Pons (tissue), 1 donor: ENCODE data around the gene ACTR8.
A peak's percentile ranks its signal among the peaks of the same experiment; 100 is the strongest.
"Not testable (repeated sequence)": the region's sequence is repeated elsewhere in the genome, so short reads cannot be mapped to it uniquely, and the experiment has no call there.

ENCODE experiments used
- DNase-seq: peaks from one replicate; pipeline ENCODE4 v3.0.0-alpha.2; 2016; ENCODE audit warnings: low spot score

The ACTR8 gene, protein sequence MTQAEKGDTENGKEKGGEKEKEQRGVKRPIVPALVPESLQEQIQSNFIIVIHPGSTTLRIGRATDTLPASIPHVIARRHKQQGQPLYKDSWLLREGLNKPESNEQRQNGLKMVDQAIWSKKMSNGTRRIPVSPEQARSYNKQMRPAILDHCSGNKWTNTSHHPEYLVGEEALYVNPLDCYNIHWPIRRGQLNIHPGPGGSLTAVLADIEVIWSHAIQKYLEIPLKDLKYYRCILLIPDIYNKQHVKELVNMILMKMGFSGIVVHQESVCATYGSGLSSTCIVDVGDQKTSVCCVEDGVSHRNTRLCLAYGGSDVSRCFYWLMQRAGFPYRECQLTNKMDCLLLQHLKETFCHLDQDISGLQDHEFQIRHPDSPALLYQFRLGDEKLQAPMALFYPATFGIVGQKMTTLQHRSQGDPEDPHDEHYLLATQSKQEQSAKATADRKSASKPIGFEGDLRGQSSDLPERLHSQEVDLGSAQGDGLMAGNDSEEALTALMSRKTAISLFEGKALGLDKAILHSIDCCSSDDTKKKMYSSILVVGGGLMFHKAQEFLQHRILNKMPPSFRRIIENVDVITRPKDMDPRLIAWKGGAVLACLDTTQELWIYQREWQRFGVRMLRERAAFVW

GRCh38 chr3:53881691-53882593, at the start of gene ACTR8:
TSS of gene ACTR8 (minus strand) at chr3:53882152. CDS start at chr3:53882101, 51 bp downstream.
- peak; percentile 75 for DNase-seq

DNA sequence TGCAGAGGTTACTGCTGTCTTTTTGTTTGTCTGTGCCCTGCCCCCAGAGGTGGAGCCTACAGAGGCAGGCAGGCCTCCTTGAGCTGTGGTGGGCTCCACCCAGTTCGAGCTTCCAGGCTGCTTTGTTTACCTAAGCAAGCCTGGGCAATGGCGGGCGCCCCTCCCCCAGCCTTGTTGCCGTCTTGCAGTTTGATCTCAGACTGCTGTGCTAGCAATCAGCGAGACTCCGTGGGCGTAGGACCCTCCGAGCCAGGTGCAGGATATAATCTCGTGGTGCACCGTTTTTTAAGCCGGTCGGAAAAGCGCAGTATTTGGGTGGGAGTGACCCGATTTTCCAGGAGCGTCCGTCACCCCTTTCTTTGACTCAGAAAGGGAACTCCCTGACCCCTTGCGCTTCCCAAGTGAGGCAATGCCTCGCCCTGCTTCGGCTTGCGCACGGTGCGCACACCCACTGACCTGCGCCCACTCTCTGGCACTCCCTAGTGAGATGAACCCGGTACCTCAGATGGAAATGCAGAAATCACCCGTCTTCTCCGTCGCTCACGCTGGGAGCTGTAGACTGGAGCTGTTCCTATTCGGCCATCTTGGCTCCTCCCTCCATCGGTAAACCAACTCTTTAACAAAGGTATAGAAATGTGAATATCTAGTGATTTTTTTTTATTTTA, 45.4 kb upstream of the ACTR8 start:
- not testable (repeated sequence) for DNase-seq

DNA sequence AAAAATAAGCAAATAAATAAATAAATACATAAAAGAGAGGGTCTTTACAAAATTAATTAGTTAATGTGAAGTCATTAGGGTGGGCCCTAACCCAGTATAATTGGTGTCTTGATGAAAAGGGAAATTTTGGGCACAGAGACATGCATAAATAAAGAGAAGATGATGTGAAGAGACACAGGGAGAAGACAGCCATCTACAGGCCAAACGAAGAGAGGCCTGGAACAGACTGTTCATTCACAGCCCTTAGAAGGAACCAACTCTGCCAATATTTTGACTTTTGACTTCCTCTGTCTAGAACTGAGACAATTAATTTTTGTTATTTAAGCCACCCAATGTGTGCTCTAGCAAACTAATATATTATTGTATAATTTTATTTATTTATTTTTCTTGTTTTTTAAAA, 39.3 kb upstream of the ACTR8 start:
- no peak for DNase-seq

- no peak for DNase-seq
These were observed 37.8 kb upstream of the ACTR8 start for GRCh38 chr3:53919741-53920140.

GRCh38 chr3:53913401-53913800, 31.4 kb upstream of the ACTR8 start:
- DNase-seq, result no peak

GRCh38 chr3:53902711-53903110, 20.8 kb upstream of the ACTR8 start:
- no peak for DNase-seq

- DNase-seq, result no peak
These were observed 20.1 kb upstream of the ACTR8 start for GRCh38 chr3:53902067-53902466.

DNA sequence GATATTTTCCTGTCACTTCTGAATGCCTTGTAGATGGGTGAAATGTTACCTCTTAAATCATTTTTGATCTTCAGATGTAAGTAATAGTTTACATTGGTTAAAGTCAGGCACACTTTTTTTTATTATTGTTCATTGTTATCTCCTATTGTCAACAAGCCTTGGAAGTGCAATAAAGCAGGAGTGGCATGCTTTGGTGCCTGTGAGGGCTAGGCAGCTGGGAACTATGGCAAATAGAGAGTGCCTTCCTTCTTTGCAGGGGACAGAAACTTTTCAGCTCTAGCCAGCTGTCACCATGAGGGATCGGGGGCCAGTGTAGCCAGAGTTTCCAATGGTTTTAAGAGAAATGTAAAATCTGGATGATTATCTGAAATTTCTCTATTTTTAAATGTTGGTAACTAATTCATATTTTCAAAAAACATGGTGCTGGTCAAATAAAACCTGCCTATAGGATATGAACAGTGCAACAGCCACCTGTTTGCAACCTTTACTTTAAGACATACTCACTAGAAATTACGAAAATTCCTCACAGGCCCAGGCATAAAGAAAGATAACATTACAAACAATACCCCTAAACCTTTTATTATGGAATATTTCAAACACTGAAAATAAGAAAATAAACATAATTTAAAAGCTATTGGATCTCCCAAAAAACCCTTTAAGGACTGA, 18.8 kb upstream of the ACTR8 start:
- DNase-seq, result no peak

DNA sequence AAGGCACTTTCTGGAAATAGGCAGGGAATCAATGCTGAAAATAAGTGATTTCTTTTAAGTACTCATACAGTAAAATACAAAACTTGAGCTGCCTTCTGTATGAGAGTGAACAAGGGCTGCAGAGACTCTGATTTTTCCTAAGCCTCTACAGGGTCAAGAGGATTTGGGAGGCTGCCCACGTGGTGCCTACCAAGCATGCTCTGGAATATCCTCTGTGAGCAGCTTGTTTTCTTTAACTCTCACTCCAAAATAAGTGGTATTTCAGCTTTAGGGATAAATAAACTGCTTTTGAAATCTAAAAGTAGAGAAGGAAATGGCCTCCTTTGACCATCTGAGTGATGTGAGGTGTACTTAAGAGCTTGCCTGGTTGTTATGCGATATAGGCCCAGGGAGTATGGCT, 17.8 kb upstream of the ACTR8 start:
- DNase-seq, result no peak

- DNase-seq, result no peak
These were observed 10.3 kb upstream of the ACTR8 start for GRCh38 chr3:53892286-53892637.

- peak; percentile 100 for DNase-seq
These were observed 9.7 kb upstream of the ACTR8 start, which contains the start of gene SELENOK for GRCh38 chr3:53891497-53892285. TSS of gene SELENOK (minus strand) at chr3:53891859.

- peak; percentile 40 for DNase-seq
These were observed 8.9 kb upstream of the ACTR8 start for GRCh38 chr3:53890726-53891475.

DNA sequence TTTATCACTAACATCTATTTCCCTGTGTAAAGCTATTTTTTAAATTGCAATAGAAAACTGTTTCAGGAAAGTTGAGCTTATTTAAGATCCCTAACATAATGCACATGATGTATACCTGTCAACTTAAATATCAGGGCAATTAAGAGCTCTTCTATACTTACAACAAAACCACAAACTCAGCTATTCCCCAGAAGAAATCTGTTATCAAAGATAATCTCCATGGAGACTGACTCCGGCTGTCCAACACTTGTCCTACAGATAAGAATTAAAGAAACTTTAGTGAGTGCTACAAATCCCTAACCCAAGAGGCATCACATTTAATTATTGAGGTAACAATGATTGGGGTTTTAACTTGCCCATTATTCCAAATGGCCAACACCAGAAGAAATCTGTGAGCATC, 6.3 kb upstream of the ACTR8 start:
- DNase-seq, result no peak

DNA sequence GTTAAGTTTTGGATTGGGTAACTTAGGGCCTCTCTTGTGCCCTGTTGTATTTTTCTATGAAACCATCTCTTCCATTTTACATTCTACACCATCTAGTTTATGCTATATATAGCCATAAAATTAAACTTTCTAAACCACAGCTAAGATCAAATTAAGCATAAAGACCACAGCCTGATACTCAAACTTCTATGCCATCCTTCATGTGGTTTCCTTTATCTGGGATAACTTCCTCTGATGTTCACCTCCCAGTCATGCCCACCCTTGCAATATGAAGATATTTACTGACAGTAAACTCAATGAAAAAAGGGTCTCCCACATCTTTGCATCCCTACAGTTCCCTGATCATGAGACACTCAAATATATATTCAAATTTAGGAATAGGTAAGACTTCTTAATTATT, 5.5 kb upstream of the ACTR8 start:
- DNase-seq, result no peak

DNA sequence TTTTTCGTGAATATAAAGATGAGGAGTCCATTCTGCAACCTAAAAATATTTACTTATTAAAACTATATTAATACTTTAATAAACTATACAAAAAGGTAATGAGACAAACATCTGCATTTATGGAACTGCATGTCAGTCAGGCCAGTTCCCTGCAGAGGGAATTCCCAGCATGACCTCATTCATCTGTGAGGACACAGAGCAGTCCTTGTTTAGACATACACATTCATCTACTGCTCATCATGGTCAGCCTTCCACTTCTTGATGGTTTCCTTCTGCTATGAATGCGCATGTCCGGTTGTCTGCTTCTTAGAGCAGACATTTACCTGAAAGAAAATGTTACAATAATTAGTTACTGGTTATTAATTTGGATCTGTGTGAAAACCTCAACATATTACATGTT, 3.3 kb upstream of the ACTR8 start:
- peak; percentile 77 for DNase-seq

DNA sequence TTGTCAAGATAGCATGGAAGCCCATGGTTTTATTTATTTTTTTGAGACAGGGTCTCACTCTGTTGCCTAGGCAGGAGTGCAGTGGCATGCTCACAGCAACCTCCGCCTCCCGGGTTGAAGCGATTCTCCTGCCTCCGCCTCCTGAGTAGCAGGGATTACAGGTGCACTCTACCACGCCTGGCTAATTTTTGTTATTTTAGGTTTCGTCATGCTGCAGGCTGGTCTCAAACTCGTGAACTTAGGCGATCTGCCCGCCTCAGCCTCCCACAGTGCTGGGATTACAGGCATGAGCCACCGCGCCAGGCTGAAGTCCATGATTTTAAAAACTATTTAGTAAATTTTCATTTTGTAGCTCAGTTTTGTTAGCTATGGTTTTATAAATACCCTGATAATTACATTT, 2.7 kb upstream of the ACTR8 start:
- no peak for DNase-seq

DNA sequence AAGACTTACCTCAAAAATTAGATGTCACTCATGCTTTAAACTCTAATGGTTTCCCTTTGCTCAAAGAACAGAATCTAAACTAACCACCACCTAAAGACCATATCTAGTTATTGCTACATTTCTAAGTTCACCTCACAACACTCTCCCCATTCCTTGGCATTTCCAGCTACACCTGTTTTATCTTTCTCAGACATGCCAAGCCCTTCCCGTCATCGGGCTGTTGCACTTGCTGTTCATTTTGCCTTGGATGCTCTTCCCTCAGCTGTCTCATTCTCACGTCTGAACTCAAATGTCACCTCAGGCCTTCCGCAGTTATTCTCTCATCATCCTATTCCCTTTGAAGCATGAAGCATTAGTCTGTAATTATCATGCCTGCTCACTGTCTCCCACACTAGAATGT, 1.1 kb upstream of the ACTR8 start:
- no peak for DNase-seq

- no peak for DNase-seq
These were observed 1.3 kb downstream of the ACTR8 start for GRCh38 chr3:53880396-53881345.
